Measurements from ENCODE around the gene B3GNT8.
"Not testable (repeated sequence)": the region's sequence is repeated elsewhere in the genome, so short reads cannot be mapped to it uniquely, and the experiment has no call there.

Gene B3GNT8

GRCh38 chr19:41413947-41414346, 13.2 kb downstream of the B3GNT8 start:
- DNase-seq, result no peak

DNA sequence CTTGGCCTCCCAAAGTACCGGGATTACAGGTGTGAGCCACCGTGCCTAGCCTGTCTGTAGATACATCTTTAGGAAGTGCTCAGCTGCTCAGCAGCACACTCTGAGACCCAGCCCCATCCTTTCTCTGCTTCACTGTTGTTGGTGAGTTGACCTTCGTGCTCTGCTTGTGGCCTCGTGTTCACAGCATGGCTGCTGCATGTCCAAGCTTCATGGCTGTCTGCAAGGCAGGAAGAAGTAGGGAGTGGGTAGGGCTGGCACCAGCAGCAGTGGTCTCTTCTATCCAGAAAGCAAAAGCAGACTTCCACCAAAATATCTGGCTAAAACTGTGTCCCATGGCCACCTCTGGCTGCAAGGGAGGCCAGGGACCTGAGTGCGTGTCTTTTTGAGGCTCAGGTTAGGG, 14.2 kb downstream of the B3GNT8 start:
- no peak for DNase-seq

- no peak for DNase-seq
Measured at GRCh38 chr19:41411968-41412265, 15.3 kb downstream of the B3GNT8 start.

- DNase-seq, result no peak
Measured at GRCh38 chr19:41411100-41411967, 15.8 kb downstream of the B3GNT8 start.

- DNase-seq, result no peak
Measured at GRCh38 chr19:41410336-41411054, 16.7 kb downstream of the B3GNT8 start.

DNA sequence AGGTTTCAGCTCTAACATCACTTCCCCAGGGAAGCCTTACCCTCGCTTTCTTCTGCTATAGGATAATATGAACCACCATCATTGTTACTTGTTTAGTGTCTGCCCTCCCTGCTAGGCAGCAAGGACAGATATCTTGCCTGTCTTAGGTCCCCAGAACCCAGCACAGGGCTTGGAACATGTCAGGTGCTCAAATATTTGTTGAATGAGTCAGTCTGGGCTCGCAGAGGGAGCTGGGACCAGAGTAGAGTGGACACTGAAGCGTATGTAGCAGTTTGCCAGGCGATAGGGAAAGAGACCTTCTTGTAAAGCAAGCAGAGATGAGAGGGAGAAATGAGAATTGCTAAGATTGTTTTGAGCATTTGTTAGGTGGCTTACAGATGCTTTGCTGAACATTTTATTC, 17.9 kb downstream of the B3GNT8 start:
- no peak for DNase-seq

DNA sequence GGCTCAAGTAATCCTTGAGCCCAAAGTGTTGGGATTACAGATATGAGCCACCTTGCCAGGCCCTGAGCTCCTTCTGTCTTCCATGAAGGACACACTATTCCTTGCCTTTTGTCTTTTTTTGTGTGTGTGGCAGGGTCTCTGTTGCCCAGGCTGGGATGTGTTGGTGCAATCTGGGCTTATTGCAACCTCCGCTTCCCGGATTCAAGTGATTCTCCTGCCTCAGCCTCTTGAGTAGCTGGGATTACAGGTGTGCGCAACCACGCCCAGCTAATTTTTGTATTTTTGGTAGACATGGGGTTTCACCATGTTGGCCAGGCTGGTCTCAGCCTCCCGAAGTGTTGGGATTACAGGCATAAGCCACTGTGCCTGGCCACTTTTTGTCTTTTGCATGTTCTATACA, 18.3 kb downstream of the B3GNT8 start:
- DNase-seq, result not testable (repeated sequence)

DNA sequence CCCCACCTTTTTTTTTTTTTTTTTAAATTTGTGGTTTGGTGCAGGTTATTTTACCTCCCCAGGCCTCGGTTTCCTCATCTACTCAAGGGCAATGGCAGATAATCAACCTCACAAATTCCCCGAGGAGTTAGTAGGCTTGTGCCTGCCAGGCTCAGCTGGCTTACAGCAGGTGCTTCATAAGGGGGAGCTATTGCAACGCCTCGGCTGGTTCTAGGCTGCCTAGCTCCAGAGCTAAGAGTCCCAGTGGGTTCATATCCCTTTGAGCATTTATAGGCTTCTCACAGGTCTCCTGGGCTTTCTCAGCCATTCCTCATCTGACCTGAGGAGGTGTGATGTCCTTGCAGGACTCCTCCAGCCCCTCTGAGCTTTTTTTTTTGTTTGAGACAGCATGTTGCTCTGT, 18.9 kb downstream of the B3GNT8 start:
- DNase-seq, result no peak

- DNase-seq, result no peak
Measured at GRCh38 chr19:41407271-41407670, 19.9 kb downstream of the B3GNT8 start.

GRCh38 chr19:41405776-41406175, 21.4 kb downstream of the B3GNT8 start:
- DNase-seq, result no peak

DNA sequence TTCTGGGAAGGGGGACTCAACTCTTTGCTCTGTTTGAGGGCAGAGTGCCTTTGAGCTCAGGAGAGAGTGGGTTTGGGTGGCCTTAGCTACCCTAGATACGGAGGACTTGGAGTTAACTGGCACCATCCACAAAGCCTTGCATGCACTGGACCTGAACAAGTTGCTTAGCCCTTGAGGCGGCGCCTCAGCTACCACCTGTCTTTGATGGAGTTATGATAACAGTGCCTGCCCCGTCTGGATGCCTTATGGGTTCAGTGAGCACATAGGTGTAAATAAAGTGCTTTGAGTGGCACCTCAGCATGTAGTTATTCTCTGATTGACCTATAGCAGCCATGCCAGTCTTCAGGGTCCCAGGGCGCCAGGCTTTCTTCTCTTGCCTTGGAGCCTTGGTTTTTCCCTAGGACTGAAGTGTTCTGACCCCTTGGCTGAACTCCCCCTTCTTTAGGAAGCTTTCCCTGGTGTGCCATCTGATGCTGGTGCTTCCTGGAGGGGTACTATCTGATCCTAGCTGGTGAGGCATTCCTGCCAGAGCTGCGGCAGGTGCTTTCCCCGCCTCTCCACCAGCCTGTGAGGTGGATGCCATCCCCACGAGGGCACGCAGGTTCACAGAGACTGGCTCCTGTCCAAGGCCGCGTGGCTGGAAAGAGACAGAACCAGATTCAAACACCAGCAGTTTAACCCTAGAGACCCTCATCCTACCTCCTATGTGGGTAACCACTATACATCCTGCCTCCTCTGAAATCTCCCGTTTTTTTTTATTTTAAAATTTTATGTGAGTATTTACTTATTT, 23.8 kb downstream of the B3GNT8 start:
- DNase-seq, result no peak

- no peak for DNase-seq
Measured at GRCh38 chr19:41402010-41402409, 25.2 kb downstream of the B3GNT8 start.

GRCh38 chr19:41401483-41401882, 25.7 kb downstream of the B3GNT8 start:
- no peak for DNase-seq

- no peak for DNase-seq
Measured at GRCh38 chr19:41399525-41399924, 27.6 kb downstream of the B3GNT8 start.

DNA sequence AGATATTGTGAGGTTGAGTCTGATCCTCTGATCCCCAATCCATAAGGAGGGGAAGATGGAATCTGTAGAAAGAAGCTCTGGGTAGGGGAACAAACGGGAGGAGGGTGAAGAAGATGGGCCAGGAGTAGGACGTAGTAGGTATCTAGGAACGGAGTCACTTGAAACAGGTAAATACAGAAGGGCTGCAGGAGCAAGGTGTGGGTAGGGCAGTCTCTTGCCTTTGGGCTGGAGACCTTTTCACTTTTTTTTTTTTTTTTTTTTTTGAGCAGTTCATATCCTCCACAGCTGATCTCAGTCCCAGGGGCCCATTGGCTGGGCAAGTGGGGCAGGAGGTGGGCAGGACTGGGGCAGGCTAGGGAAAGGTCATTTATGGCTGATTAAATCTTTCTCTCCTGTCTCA, 28.1 kb downstream of the B3GNT8 start:
- DNase-seq, result no peak

GRCh38 chr19:41398598-41398997, 28.6 kb downstream of the B3GNT8 start:
- DNase-seq, result no peak

GRCh38 chr19:41398050-41398418, 29.1 kb downstream of the B3GNT8 start:
- no peak for DNase-seq

DNA sequence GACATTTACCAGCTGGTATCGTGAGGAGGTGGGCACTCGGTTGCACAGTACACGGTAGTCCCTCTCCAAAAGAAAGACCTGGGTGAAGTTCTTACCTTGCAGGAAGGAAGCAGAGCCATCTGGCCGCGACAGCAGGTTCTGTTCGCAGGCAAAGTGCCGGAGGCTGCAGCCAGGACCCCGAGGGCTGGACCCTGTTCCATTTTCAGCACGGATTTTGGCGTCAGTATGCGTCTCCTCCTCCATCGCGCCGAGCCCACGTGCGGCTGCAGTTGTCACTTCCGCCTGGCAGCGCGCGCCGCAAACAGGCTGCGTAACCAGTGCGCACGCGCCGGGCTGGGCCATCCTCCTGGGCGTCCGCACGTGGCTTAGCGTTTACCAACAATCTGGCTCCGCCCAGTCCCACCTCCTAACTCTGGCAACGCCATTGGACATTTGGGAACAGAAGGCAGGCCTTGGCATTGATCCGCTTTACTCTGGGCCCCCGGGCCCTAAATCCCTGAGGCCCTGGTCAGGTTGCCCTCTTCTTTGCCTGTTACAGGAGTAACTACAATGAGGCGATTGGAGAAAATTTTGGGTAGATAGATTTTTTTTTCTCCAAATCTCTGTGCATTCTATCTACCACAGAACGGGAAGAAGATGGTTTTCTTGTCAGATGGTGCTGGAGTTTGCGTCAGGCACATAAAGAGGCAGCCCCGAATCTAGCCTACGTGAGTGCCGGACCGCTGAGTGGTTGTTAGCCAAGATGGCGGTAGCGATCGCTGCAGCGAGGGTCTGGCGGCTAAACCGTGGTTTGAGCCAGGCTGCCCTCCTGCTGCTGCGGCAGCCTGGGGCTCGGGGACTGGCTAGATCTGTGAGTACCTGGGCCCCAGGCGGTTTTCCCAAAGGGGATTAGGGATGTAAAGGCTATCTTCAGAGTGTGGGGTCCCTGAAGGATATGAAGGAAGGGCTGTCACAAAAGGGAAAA, 29.8 kb downstream of the B3GNT8 start, which contains the start of the genes BCKDHA and EXOSC5:
Gene BCKDHA, plus strand, starts transcription at position 733 of the 964 bp plus-strand sequence. Its CDS starts 10 bp downstream, at position 743.
Gene EXOSC5, minus strand, starts transcription at position 274 of the 964 bp plus-strand sequence. Its CDS starts 31 bp downstream, at position 243.
- DNase-seq, result peak; percentile 91

DNA sequence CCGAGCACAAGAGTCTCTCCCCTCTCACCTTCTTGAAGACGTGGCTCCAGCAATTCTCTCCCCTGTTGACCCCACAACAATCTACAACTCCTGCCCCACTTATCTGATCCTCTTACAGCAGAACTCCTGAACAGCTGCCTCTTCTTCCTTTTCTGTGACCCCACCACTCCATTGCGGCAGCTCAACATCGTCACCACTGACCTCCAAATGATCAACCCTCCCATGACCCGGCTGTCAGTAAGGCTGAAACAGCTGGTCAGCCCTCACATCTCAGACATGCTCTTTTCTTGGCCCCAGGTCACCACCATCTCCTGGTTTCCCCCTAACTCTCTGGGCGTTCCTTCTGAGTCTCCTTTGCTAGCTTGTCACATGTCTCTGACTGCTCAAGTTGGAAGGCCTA, 31.8 kb downstream of the B3GNT8 start:
- no peak for DNase-seq

GRCh38 chr19:41392775-41393174, 34.4 kb downstream of the B3GNT8 start:
- DNase-seq, result no peak

GRCh38 chr19:41391618-41392017, 35.6 kb downstream of the B3GNT8 start:
- DNase-seq, result no peak

DNA sequence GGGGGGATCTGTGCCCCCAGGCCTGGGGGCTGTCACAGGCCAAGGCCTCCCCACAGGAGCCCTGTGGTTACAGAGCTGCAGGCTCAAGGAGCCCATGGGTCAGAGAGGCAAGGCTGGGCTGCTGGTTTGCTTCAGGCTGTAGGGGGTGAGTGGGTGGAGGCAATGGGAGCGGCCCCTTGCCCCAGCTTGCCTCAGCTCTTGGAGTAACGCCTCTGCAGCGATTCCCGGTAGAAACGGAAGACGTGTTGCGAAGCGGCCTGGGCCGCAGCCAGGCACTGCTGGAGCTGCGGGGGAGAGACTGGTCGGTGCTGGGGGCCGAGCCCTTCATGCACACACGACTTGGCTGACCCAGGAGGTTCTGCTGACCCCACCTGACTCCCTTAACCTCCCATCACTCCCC, 40.7 kb downstream of the B3GNT8 start:
- no peak for DNase-seq

Data from NCI-H1417 treated with DMSO at 0.1 percent for 48 hours (cell line).